ENCODE measurements around the gene TDRD9. TPM values are rescaled to one million over a fixed set of nuclear protein-coding genes. Genes with fewer than 3 reads are reported as not detected.

Gene TDRD9
- total RNA-seq, 1 experiment from 2014 or later = not detected

DNA sequence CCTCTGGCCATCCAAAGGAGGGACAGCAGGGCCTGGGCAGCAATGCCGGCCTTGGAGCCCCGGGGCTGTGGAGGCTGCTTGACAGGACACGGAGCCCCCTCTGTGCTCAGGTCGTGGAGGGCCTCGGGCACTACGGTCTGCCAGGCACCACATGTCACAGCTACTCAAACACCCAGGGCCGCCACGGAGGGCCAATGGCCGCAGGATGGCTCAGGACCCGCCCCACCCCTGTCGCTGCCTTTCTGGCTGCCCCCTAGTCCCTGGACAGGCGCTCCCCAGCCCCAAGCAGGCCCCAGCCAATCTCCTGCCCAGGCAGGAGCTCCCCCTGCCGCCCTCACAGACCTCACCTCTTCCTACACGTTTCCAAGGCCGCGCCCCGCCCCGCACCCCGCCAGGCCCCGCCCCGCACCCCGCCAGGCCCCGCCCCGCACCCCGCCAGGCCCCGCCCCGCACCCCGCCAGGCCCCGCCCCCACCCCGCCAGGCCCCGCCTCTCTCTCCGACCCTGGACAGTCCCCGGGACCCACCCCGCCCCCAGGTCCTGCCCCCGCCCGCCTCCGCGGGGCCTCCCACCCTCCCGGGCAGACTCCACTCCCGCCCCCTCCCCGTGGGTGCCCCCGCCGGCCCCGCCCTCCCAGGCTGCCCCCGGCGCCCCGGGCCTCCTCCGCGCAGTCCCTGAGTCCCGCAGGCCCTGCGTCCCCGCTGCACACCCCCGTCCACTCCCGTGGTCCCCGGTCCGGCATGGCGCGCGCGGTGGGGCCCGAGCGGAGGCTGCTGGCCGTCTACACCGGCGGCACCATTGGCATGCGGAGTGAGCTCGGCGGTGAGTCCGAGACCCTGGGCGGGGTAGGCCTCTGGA, 157.0 kb downstream of the TDRD9 start, which contains the start of gene ASPG:
ASPG (plus strand) TSS at position 669 of the 857 bp plus-strand sequence; CDS start at position 740, 71 bp downstream.
- Histone ChIP-seq H3K4me1 (ENCODE audit: insufficient read depth, low read length, poor library complexity, severe bottlenecking) (no peaks in the 10 kb centered on the region), H3K27ac (ENCODE audit: low read depth, low read length, poor library complexity, severe bottlenecking) (no peak within 1 kb of the TSS), H3K27me3 (replicated peaks; ENCODE audit: insufficient read depth, low read depth, low read length, poor library complexity) (no peaks in the 10 kb centered on the region), H3K4me3 (ENCODE audit: low read depth, low read length, poor library complexity, severe bottlenecking) (no peak within 1 kb of the TSS), H3K36me3 (ENCODE audit: insufficient read depth, low read length, poor library complexity, severe bottlenecking) (no peaks in the 10 kb centered on the region), H3K9me3 (ENCODE audit: low read depth, low read length, poor library complexity, severe bottlenecking) (no peaks in the 10 kb centered on the region)
- DNase-seq (ENCODE audit: low spot score) = no peak
- no peak for TF ChIP-seq EZH2 (IDR thresholded peaks at IDR 0.05; ENCODE audit: borderline replicate concordance, low read depth, low read length, poor library complexity, severe bottlenecking)
- TF ChIP-seq, protein P1, sequence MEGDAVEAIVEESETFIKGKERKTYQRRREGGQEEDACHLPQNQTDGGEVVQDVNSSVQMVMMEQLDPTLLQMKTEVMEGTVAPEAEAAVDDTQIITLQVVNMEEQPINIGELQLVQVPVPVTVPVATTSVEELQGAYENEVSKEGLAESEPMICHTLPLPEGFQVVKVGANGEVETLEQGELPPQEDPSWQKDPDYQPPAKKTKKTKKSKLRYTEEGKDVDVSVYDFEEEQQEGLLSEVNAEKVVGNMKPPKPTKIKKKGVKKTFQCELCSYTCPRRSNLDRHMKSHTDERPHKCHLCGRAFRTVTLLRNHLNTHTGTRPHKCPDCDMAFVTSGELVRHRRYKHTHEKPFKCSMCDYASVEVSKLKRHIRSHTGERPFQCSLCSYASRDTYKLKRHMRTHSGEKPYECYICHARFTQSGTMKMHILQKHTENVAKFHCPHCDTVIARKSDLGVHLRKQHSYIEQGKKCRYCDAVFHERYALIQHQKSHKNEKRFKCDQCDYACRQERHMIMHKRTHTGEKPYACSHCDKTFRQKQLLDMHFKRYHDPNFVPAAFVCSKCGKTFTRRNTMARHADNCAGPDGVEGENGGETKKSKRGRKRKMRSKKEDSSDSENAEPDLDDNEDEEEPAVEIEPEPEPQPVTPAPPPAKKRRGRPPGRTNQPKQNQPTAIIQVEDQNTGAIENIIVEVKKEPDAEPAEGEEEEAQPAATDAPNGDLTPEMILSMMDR (conservative IDR thresholded peaks at IDR 0.05; ENCODE audit: low read depth, low read length) = no peak
- intact Hi-C loops (cut with micrococcal nuclease; ENCODE audit: unreplicated experiment) = no loop called here
- POLR2A ChIA-PET (ENCODE audit: low non-redundant PET) = no interaction called here
- CTCF ChIA-PET = no interaction called here
- BruUV-seq (replicated peaks) = no TSS peak

GRCh38 chr14:104085889-104086201, 157.6 kb downstream of the TDRD9 start:
- no peaks in the 10 kb centered on the region for H3K4me1 ChIP-seq (ENCODE audit: insufficient read depth, low read length, poor library complexity, severe bottlenecking)
- H3K27ac ChIP-seq (ENCODE audit: low read depth, low read length, poor library complexity, severe bottlenecking) = no peak overlapping the region
- DNase-seq (ENCODE audit: low spot score) = no peak
- intact Hi-C loops (cut with micrococcal nuclease; ENCODE audit: unreplicated experiment) = no loop called here
- no peaks in the 10 kb centered on the region for H3K36me3 ChIP-seq (ENCODE audit: insufficient read depth, low read length, poor library complexity, severe bottlenecking)
- BruUV-seq (replicated peaks) = no TSS peak
- TF ChIP-seq, protein P1 (conservative IDR thresholded peaks at IDR 0.05; ENCODE audit: low read depth, low read length) = no peak
- TF ChIP-seq EZH2 (IDR thresholded peaks at IDR 0.05; ENCODE audit: borderline replicate concordance, low read depth, low read length, poor library complexity, severe bottlenecking) = no peak
- H3K4me3 ChIP-seq (ENCODE audit: low read depth, low read length, poor library complexity, severe bottlenecking) = no peak overlapping the region
- H3K9me3 ChIP-seq (ENCODE audit: low read depth, low read length, poor library complexity, severe bottlenecking) = no peaks in the 10 kb centered on the region
- ChIA-PET POLR2A (ENCODE audit: low non-redundant PET) (no interaction called here), CTCF (no interaction called here)
- H3K27me3 ChIP-seq (replicated peaks; ENCODE audit: insufficient read depth, low read depth, low read length, poor library complexity) = no peaks in the 10 kb centered on the region

DNA sequence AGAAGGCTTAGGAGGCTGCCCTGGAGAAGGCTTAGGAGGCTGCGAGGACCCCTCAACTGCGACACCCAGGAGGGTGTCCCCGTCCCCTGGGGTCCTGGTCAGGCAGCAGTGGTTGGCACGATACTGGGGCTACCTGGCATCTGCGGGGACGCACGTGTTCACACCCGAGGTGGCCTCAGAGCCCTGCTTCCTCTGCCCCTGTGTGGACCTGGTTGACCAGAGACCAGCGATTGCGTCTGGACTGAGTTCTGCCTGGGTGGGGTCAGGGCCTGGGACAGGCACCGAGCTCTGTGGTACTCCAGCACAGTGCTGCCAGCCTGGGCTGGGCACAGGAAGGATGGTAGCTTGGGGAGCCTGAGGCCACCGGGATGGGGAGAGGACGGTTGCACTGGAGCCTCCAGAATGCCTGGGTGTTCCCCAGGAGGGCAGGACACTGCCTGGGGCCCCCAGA, 158.0 kb downstream of the TDRD9 start:
- Histone ChIP-seq H3K27ac (ENCODE audit: low read depth, low read length, poor library complexity, severe bottlenecking) (no peak overlapping the region), H3K36me3 (ENCODE audit: insufficient read depth, low read length, poor library complexity, severe bottlenecking) (no peaks in the 10 kb centered on the region), H3K4me3 (ENCODE audit: low read depth, low read length, poor library complexity, severe bottlenecking) (no peak overlapping the region), H3K27me3 (replicated peaks; ENCODE audit: insufficient read depth, low read depth, low read length, poor library complexity) (no peaks in the 10 kb centered on the region), H3K4me1 (ENCODE audit: insufficient read depth, low read length, poor library complexity, severe bottlenecking) (no peaks in the 10 kb centered on the region), H3K9me3 (ENCODE audit: low read depth, low read length, poor library complexity, severe bottlenecking) (no peaks in the 10 kb centered on the region)
- ChIA-PET POLR2A (ENCODE audit: low non-redundant PET) (no interaction called here), CTCF (no interaction called here)
- intact Hi-C loops (cut with micrococcal nuclease; ENCODE audit: unreplicated experiment) = no loop called here
- no peak for DNase-seq (ENCODE audit: low spot score)
- TF ChIP-seq EZH2 (IDR thresholded peaks at IDR 0.05; ENCODE audit: borderline replicate concordance, low read depth, low read length, poor library complexity, severe bottlenecking) = no peak
- TF ChIP-seq, protein P1 (conservative IDR thresholded peaks at IDR 0.05; ENCODE audit: low read depth, low read length) = no peak
- no TSS peak for BruUV-seq (replicated peaks)
